ENCODE measurements around the gene KCNJ6.

The KCNJ6 gene

GRCh38 chr21:37903396-37903795 lies 12.9 kb downstream of the KCNJ6 start:
- no peak for DNase-seq

DNA sequence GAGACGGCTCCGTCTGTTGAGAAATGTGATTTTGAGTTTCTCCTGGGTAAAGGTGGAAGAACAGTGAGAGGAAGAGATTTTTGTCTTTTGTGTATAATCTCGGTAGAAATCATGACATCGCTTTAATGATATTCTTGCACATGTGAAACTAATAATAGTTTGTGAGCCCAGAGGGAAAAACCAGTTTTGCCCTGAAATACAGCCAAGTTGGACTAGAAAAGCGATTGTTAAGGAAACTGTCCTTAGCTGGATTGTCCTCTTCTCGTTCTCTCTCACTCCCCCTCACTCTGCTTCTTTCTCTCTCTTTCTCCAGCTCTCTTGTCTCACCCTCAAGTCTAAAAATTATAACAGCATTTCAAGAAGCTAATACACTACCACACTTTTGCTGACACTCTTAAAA lies 17.1 kb downstream of the KCNJ6 start:
- DNase-seq: no peak

GRCh38 chr21:37896788-37897187 lies 19.5 kb downstream of the KCNJ6 start:
- no peak for DNase-seq

DNA sequence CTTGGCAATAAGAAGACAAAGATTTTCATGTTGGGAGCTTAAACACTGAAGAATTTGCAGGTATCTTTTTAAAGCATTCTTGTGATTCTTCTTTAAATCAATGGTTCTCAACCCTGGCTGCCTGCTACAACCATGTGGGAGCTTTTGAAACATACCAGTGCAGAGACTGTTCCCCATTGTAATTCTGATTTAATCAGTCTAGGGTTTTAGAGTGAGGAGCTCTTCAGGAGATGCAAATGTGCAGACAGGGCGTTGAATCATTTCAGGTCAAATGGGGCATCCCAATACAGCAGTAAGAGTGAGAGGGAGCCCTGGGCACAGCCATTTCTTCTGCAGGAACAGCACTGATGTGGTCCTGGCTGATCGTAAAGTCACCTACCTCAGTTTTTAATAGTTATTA lies 24.3 kb downstream of the KCNJ6 start:
- DNase-seq: no peak

- no peak for DNase-seq
Observed at GRCh38 chr21:37888659-37889058, 27.6 kb downstream of the KCNJ6 start.

DNA sequence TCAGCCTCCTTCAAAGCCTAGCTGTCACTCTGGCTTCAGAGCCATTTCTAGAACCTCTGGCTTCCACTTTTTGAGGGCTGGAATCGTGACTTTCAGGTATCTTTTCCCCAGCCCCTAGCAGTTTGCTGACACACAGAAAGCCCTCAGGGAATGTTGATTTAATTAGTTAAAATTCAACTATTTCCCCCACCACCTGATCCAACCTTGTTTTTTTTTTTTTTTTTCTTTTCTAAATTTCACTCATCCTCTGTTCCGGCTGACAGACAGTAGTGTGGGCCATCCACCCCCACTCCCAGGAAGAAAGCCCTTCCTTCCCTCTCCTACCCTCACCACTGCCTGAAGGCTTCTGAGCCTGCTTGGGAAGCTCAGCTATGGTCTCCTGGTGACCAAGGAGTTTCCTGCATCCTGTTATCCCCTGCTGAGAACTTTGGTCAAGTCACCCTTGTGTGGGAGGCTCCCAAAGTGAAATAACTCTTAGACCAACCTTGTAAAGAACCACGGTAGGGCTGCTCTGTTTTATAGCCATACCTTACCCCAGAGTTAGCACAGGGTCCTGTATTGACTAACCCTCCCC lies 29.4 kb downstream of the KCNJ6 start:
- no peak for DNase-seq

- DNase-seq: no peak
Observed at GRCh38 chr21:37886120-37886519, 30.1 kb downstream of the KCNJ6 start.

DNA sequence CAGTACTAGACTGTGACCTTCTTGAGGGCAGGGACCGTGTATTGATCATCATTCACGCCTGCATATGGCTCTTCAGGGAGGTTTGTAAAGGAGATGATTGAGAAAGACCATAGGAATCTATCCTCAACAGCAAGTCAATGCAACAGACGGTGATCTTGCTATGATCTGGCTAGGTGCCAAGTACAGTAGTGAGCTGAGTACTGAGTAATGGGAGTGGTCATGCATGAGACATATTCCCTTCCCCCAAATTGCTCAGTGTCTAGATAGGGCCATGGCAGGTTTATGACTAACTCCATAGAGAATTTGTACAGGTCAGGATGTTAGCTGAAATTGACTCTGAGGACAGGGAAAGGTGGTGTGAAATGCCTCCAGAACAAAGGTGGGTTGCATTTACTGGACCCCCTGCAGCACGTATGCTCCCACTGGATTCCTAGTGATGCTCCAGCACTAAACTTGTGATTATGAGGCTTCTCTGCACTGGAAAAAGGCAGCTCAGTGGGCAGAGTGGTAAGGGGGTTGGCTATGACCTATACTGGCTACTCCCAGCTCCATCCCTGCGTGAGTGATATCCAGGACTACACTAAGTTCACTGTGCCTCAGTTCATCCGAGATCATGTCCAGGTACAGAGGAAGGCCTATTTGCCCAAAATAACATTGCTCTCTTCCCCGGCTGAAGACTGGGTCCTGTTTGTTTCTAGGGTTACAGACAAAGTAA lies 37.2 kb downstream of the KCNJ6 start:
- no peak for DNase-seq

DNA sequence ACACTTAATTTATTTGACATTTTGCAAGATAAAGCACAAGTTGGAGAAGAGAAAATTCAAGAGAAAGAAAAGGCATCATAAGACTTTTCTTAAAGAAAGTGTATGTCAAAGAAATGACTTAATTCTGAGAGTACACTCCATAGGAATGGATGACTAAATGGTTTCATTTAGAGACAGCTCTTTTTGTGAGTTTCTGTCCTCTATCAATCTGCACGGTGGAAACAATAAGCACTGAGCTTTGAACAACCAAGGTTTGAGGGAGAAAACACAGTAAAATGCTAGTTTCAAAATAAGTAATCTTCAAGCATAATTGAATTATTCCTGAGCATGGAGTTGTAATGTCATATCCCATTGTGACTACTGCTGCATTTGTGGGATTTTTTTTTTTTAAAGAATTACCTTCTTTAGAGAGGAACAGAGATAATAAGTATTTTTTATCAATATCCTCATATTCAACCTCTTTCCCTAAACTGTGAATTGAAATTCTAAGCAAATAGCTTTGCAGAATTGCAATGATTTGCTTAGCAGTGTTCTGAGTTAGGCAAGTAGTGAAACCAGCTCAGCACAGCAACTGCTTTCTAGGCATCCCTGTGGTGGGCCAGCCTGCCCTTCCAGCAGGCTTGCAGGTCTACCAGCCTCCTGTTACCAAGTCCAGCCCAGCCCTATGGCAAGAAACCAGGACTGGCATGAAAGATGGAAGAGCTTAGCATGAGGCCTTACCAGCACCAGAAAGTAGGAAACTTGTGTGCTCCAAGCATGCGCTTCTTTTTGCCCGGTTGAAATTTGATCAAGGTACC lies 38.2 kb downstream of the KCNJ6 start:
- DNase-seq: no peak

DNA sequence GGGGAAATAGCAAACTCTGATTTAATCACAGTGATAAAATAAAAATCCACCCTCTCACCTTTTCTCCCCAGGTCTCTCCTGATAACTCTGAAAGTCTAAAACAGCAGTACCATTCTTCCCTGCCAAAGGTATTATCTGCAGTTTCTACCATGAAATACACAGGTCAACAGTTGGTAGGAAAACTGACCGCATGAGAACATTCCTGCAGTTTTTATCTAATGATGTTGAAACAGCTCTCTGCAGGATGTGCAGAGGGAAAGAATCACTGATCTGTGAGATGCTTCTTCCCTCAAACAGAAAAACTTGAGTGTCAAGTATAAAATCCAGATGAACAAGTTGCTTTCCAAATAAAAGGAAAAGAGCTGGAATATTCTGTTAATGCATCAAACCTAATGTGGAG lies 39.1 kb downstream of the KCNJ6 start:
- no peak for DNase-seq

GRCh38 chr21:37876561-37876960 lies 39.7 kb downstream of the KCNJ6 start:
- no peak for DNase-seq

GRCh38 chr21:37874904-37875780 lies 41.1 kb downstream of the KCNJ6 start:
- DNase-seq: no peak

DNA sequence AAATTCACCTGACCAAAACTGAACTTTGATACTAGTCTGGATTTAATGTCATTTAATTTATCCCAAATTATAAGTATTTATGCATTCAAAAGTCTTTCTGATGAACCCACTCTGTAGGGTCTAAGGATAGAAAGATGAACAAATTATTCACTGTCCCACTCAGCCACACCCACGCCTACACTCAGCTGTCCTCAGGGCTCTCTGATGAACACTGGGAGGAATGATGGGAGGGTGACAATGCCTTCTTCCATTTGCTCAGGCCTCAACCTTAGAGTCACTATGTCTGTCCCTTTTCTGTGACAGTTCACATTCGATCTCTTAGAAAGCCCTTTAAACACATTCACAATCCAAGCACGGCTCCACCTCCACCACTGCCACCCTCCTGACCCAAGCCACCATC lies 41.8 kb downstream of the KCNJ6 start:
- DNase-seq: no peak

- DNase-seq: no peak
Observed at GRCh38 chr21:37873655-37874054, 42.6 kb downstream of the KCNJ6 start.

- no peak for DNase-seq
Observed at GRCh38 chr21:37871121-37871862, 45.0 kb downstream of the KCNJ6 start.

DNA sequence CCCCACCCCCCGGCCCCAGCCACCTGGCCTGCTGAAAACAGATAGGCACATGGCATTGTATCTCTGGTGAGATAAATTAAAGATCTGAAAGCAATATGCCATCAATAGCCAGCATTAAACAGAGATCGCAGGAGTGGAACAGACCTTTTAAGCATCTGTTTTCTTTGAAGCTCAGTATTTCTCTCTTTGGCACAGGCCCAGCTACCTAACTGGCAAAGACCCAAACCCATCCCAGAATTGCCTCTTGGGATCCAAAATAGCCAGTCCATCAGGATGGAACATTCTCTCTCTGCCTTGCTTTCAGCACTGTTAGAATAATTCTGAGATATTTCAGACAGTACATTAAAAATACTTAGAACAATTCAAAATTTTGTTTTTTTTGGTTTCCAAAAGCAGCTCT lies 46.0 kb downstream of the KCNJ6 start:
- no peak for DNase-seq

DNA sequence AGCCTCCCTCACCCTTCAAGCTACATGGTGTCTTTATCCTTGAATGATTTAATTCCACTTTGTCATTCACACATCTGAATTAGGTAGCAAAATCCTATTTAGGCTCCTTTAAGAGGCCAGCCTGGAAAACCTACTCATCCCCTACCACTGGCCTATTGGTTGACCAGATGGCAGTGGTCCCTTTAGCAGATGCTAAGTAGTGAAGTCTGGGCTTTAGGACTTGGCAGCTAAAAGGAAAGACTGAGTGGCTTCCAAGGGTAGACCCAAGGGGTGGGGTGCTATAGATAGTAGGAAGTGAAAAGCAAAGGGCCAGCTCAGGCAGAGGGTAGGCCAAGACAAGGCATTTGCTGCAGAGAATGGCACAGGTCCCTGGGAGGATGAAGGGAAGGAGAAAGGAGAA lies 46.6 kb downstream of the KCNJ6 start:
- DNase-seq: no peak

- DNase-seq: no peak
Observed at GRCh38 chr21:37868446-37869295, 47.6 kb downstream of the KCNJ6 start.

- DNase-seq: no peak
Observed at GRCh38 chr21:37866027-37866426, 50.2 kb downstream of the KCNJ6 start.

DNA sequence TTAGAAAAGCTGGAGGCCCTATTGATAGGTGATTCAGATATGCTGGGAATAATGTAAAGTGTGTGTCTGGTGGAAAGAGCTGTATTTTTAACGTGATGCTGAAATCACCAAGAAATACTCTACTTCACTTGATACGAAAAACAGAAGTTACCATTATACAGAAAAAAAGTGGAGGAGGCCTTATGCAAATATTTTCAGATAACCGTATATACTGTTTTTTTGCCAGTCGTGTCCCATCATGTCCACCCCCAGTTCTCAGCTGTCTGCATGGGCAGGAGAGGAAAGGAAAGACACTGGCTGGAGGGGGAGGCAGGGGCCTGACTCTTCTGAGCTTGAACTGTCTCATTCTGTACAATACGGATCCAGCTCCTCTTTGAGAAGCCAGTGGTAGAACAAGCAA lies 51.1 kb downstream of the KCNJ6 start:
- DNase-seq: no peak

GRCh38 chr21:37863842-37864241 lies 52.4 kb downstream of the KCNJ6 start:
- no peak for DNase-seq

DNA sequence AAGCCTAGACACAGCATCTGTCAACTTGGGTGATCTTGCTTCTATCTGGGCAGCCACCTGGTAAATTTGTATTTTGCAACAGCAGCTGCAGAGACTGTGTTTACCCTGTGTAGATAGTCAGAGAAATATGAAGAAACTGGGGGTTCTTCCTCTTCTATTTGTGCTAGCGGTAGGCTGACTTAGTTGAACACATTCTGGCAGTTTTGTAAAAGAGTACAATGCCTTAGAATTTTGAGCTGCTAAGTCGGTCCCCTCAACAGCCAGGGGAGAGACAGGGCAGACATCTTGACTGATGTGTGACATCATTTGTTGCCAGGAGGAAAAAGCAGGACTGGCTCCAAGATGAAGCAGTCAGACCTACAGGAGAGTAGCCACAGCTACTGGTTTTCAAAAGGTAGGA lies 53.7 kb downstream of the KCNJ6 start:
- no peak for DNase-seq

Data from stimulated activated CD4-positive, alpha-beta T cell treated with anti-CD3 and anti-CD28 coated beads, Interleukin-4, amount 100 ng/mL, for 24 hours (primary cell).